Measurements from ENCODE around the gene RDX. TPM values are rescaled to one million over a fixed set of nuclear protein-coding genes. Genes with fewer than 3 reads are reported as not detected.
A peak's percentile ranks its signal among the peaks of the same experiment; 100 is the strongest.

Gene RDX
- total and polyA plus RNA-seq, 9 of the 15 experiments (the other 6 are each of a cell fraction or from before 2014, with no cell fraction given) = 35.6 to 62.1 (median 54.3) TPM

DNA sequence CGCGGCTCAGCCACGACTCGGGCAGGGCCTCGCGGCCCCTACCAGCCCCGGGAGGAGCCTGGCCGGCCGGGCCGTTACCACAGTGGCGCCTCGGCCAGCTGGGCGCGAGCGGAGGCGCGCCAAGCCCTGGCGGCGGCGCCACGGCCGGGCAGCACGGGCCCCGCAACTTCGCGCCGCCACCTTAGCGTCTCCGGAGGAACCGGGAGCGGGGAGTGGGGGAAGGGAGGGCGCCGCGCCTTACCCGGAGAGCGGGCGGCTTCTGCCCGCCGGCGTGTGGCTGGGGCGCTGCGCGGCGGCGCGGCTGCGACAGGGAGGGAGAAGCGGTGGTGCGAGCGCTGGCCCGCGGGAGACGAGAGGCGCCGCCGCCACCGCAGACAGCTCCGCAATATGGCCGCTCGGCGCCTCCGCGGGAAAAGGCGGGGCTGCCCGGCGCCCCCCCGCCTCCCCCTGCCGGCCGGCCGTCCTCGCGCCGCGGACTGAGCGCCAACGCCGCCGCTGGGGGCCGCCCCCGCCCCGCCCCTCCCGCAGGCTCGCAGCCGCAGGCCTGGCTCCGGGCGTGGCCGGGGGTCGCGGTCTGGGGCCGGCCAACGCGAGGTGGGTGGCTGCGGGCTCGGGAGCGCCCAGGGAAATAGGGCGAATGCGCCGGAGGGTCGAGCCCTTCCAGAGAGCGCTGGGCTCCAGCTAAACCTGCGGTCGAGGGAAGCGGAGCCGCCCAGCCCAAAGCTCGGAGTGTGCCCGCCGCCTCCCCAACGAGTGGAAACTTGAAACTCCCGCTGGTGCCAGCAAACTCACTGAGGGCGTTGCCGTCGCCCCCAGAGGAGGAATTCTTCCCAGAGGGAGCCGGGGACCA is at the start of gene RDX (continued):
- peak in 1 of 2 experiments; percentile 75 for TF ChIP-seq E2F6 (IDR thresholded peaks at IDR 0.05; ENCODE audit: borderline replicate concordance in 1 of 2, extremely low read depth in 1 of 2, insufficient read depth in 1 of 2, insufficient read length in 1 of 2, low read depth in 1 of 2, low read length in 1 of 2, poor library complexity in 1 of 2, severe bottlenecking in 1 of 2)
- TF ChIP-seq ZBTB7A (IDR thresholded peaks at IDR 0.05; ENCODE audit: borderline replicate concordance, control insufficient read depth, low read depth, low read length) = peak; percentile 97
- 0 out of 4 replicates have a peak, but pooled peaks of 1 of the 2 experiments have one; percentile 40 for TF ChIP-seq SIN3A (IDR thresholded peaks at IDR 0.05; ENCODE audit: borderline replicate concordance in 2 of 2, control insufficient read depth in 1 of 2, low read depth in 2 of 2, low read length in 2 of 2)
- TF ChIP-seq CEBPB (tag; IDR thresholded peaks at IDR 0.05) = no peak
- peak; percentile 70 for TF ChIP-seq KDM5B (IDR thresholded peaks at IDR 0.05; ENCODE audit: insufficient replicate concordance, low read depth, low read length)
- TF ChIP-seq ETV5 (CRISPR knock-in tag; IDR thresholded peaks at IDR 0.05; ENCODE audit: low read depth) = 0 out of 2 replicates have a peak, but pooled peaks have one; percentile 51
- peak in 1 of 2 experiments; percentile 40; a peak in 1 of 4 replicates for TF ChIP-seq MNT (conservative IDR thresholded peaks at IDR 0.05)
- peak; percentile 26; the same call in 1 of the 2 replicates for TF ChIP-seq ESRRA (IDR thresholded peaks at IDR 0.05; ENCODE audit: borderline replicate concordance, low read depth)
- TF ChIP-seq ETS1 (conservative IDR thresholded peaks at IDR 0.05; ENCODE audit: control insufficient read depth, low read depth, low read length) = 0 out of 2 replicates have a peak, but pooled peaks have one; percentile 67
- no peak for TF ChIP-seq FOXM1 (IDR thresholded peaks at IDR 0.05; ENCODE audit: low read depth)
- TF ChIP-seq FOXM1 (CRISPR knock-in tag; IDR thresholded peaks at IDR 0.05; ENCODE audit: low read depth) = peak; percentile 90; the same call in 1 of the 2 replicates
- no peak for TF ChIP-seq ZNF253 (CRISPR knock-in tag; conservative IDR thresholded peaks at IDR 0.05)
- TF ChIP-seq PHF8 (IDR thresholded peaks at IDR 0.05; ENCODE audit: borderline replicate concordance, low read length) = peak; percentile 95; the same call in 1 of the 2 replicates
- no peak for TF ChIP-seq DEAF1 (CRISPR knock-in tag; IDR thresholded peaks at IDR 0.05)
- peak in 1 of 2 experiments; percentile 57; a peak in 1 of 4 replicates for TF ChIP-seq HDAC1 (IDR thresholded peaks at IDR 0.05)
- peak; percentile 51; the same call in 1 of the 2 replicates for TF ChIP-seq KLF13 (tag; IDR thresholded peaks at IDR 0.05; ENCODE audit: borderline replicate concordance, low read depth)
- no peak for TF ChIP-seq BHLHE40 (IDR thresholded peaks at IDR 0.05; ENCODE audit: low read length)

All from K562 (cell line).